NK-92 (cell line): Measurements from ENCODE around the gene TSPEAR.

Experiments used
- DNase-seq: peaks from one replicate; lab custom pipeline; 2025; ENCODE audit not compliant: unreplicated experiment; lab: John Stamatoyannopoulos, UW

The TSPEAR gene

DNA sequence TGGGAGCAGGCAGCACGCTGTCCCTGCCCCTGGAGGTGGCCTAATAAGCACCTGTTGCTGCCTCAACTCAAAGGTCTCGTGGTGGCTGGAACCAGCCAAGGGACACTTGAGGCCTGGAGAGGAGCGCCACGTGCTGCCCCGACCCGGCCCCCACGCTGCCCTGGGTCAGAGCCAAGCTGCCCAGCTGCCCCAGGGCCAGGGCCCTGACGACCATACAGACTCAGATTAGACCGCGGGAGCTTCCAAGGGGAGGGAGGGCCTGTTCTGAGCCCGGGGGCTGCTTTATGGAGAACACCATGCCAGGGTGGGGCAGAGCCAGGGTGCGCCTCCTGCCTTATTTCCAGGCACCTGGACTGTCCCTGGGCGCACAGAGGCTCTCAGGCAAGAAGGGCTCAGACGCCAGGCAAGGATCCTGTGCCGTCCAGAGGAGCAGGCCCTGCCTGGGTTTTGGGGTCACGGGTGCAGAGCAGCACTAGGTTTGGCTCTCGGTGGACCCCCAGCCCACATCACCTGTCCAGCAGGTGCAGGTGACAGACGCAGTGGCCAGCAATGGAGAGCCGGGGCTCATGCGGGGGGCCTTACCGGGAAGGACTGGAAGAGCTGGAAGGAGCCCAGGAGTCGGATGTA lies 190.0 kb downstream of the TSPEAR start:
- DNase-seq: no peak

DNA sequence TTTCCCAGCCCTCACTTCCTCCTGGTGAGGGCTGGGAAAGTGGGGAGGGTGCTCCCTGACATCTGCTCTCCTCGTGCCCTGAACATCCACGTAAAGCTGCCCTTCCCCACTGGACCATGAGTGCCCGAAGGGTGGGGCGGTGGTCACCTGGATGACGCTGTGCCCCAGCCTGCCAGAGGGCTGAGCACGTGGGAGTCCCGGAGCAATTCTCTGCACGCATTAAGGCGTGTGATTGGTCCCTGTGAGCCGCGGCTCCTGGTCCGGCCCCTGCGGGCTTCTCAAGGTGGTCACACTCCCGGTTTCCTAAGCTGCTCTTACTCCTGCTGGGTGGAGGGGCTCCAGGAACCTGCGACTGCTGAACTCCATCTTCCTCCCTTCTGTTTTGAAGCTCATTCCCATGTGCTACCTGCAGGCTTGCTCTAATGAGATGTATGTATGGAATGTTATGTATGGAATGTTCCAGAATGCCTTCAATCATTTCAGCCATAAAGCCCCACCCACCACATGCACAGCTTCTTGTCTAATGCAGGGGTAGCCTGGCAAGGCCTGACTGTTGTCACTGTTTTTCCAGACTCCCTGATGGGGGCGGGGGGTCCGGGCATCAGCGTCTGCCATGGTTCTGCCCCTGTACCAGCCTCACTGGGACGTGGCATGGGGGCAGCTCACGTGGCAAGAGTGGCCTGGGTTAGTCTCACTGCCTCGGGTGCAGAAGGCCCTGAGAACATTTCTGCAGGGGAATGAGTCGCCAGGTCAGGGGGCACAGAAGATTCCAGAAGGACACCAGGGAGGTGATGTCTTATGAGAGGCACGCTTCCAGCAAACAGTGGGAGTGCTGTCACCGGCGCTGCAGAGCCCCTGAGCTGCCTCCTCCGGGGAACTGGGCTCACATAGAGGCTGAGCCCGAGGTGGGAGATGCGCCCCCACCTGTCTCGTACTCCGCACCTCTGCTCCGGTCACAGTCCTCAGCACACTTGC lies 190.8 kb downstream of the TSPEAR start:
- DNase-seq: no peak

GRCh38 chr21:44519346-44520325 lies 191.7 kb downstream of the TSPEAR start:
- no peak for DNase-seq

- no peak for DNase-seq
These were observed 192.7 kb downstream of the TSPEAR start for GRCh38 chr21:44518686-44519085.

DNA sequence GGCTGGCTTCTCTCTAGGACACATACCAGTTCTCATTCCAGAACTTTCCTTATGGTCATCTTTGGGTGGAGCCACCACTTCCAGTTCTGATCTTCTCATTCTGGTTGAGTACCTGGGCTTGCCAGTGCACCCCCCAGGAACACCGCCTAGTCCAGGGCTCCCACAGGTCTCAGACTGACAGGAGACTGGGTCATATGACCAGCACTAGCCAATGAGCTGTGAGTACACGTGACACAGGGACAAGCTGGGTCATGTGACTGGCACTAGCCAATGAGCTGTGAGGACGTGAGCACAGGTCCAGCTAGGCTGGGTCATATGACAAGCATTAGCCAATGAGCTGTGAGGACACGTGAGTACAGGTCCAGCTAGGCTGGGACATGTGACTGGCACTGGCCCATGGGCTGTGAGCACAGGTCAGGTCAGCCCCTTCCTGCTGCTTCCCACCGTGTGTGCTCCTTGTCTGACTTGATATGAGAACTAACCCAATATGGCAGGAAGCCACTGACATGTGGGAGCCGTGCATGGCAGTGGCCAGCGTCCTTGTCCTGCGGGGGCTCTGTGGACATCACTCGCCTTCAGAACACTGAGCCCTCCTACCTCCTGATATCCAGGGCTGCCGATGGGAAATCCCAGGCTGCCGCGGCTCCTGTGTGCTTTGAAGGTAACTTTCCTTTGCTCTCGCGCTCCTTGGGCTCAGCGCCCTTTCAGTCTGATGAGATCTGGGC lies 194.0 kb downstream of the TSPEAR start:
- DNase-seq: no peak

- DNase-seq: no peak
These were observed 194.6 kb downstream of the TSPEAR start for GRCh38 chr21:44516828-44517174.

GRCh38 chr21:44516342-44516741 lies 195.0 kb downstream of the TSPEAR start:
- DNase-seq: no peak

DNA sequence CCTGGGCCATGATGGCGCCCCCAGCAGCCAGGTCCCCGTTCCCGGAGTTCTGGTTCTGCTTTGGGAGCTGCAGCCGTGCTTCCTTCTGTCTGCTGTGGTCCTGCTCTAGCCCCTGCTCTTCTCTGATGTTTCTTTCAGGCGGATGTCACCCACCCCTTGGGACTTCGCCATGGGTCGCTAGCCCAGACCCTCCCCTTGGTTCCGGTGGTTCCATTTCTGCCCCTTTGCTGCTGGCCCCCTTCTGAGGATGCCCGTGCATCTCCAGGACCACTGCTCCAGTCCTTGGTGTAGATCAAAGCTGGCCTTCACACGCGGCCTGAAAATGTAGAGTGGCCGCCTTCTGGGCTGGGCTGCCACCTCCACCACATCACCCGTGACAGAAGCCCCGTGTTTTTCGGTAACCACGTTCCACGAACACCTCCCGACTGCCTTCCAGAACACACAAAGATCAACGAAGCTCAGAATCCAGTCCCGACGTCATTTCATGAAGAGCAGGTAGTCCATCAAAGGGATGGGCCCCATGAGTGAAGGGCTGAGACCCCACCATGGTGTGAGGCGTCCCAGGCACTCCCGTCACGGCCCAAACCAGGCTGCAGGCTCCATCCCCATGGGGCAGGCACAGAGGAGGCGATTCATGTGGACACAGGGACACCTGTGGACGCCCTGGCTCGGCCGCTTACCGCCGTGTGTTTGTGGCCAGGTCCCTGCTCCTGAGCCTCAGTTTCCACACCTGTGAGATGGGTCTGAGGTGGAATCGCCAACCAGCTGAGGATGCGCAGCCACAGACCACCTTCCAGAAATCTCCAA lies 195.8 kb downstream of the TSPEAR start:
- no peak for DNase-seq

DNA sequence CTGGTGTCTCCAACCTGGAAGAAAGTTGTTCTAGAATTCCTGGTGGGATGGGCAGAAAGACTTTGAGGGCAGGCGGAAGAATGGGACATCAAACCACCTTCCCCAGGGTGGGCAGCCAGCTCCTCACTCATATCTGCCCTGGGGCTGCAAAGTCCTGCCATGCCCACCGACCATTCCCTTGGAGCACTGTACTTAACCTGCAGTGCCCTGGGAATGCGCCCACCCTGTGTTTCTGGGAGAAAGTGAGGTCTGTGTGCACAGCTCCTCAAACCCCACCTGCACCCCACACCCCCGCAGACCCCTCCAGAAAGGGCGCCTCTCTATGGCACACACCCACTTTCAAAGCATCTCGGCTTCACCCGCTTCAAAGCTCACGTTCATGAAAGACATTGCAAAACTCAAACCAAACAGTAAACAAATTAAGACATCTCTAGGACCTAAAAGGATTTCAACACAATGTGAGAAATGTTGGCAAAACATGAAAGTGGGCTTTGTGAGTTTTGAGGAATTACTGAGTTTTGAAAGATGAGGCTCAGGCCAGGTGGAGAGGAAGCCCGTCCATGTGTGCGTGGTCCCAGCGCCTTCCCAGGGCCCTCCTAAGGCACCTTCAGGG lies 196.5 kb downstream of the TSPEAR start:
- DNase-seq: no peak

DNA sequence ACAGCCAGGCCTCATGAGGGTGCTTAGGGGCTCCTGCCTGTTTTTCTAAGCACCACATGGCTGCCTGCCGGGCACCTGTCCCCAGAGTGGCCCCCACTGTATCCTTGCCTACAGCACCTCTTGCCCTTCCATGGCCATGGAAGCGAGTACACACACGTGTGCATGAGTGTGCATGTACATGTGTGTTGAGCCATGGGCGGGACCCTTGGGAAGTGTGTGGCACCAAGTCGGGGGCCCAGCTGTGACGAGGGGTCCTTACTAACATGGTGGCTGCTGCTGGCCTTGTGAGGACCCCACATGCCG lies 197.2 kb downstream of the TSPEAR start:
- DNase-seq: no peak

DNA sequence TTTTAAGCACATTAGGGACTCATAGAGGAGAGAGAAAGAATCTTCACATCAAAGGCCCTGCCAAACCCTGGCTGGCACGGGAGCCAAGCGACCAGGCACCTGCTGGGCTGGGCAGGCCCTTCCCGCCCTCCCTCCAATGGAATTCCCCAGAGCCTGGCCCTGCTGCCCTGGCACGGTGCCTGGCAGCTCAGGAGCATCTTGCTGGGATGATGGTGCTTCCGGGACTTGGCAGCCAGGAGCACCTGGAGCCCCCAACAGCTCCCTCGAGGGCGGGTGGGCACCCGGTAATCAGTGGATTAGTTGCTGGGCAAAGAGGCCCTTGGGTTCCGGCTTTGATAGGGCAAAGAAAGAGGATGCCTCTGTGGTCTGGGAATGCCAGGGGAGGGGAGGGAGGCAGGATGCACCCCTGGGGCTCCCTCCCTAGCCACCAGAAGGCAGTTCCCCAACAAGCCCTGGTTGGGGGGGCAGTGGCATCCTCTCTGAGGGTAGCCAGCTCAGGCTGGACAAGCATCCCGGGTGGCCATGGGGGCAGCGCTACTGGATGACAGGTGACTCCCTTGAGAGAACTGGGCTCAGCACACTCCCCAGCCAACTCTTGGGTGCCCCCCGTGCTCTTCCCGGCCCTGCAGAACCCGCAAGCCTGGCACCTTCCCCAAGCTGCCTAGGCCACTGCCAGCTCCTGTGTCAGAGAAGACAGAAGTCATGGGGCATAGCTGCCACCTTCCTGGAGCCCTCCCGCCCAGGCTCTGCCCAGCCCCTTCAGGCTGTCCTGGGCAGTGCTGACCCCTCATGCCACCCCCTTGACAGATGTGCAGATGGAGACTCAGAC lies 197.8 kb downstream of the TSPEAR start:
- no peak for DNase-seq

DNA sequence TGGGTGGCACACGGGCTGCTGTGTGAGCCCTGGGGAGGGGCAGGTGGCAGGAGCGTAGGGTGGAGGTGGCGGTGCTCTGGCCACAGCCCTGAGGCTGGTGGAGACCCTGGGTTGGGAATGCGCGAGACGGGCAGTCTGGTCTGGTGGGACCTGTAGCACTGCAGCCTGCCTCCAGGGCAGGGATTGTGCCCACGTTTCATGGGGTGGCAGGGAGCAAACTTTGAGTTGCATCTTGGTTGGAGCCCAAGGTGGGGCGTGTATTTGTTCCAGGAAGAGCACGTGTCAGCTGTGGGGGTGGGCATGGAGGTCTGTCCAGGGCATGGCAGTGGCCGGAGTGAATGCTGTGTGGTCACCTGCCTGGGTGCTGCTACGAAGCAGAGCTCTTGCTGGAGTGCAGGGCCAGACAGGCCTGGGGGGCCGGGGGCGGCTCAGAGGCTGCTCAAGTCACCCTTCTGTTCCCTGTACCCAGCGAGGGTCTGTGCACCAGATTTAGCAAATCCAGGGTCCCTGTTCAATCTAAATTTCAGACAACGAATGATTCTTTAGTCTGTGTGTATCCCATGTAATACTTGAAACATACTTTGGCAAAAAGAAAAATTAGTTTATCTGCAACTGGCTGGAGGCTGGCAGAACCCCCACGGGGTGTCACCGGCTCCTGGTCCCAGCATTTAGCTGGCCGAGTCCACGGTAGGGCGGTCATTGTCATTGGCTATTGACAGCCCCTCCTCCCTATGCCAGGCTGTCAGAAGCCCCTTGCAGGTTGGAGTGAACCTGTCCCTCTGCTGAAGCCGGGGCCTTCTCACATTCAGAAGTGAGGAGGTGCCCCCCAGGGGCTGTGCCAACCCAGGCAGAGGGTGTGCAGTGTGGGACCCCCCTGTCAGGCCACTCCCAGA lies 198.6 kb downstream of the TSPEAR start:
- DNase-seq: no peak

GRCh38 chr21:44511938-44512275 lies 199.5 kb downstream of the TSPEAR start:
- no peak for DNase-seq

GRCh38 chr21:44511219-44511937 lies 200.0 kb downstream of the TSPEAR start:
- no peak for DNase-seq

GRCh38 chr21:44510508-44511218 lies 200.7 kb downstream of the TSPEAR start:
- DNase-seq: no peak

GRCh38 chr21:44510109-44510507 lies 201.3 kb downstream of the TSPEAR start:
- DNase-seq: no peak

GRCh38 chr21:44509539-44509938 lies 201.8 kb downstream of the TSPEAR start:
- DNase-seq: no peak
